Esophagus muscularis mucosa (tissue), 4 donors: ENCODE data around the gene AUTS2.

Experiments used
- CTCF ChIP-seq, 3 experiments: fragments of 200-600 bp in 2 of 3; fragments of 450-650 bp in 1 of 3; sonication (generic) in 2 of 3; IDR thresholded peaks; one replicate each; pipeline ENCODE4 v1.5.1; 2017 to 2019; ENCODE audit warnings: antibody characterized with exemption in 3 of 3, mild to moderate bottlenecking in 2 of 3, moderate library complexity in 1 of 3
- EP300 ChIP-seq: sonication (generic); formaldehyde crosslinking; IDR thresholded peaks from one replicate; pipeline ENCODE4 v1.6.1; 2017; ENCODE audit warnings: antibody characterized with exemption
- POLR2AphosphoS5 ChIP-seq, 2 donors: sonication (generic); formaldehyde crosslinking; IDR thresholded peaks; one replicate each; pipeline ENCODE4 v1.6.1; 2017; ENCODE audit warnings: antibody characterized with exemption in 2 of 2

GRCh38 chr7:69949122-69949521 lies 350.8 kb downstream of the AUTS2 start:
- no peak for TF ChIP-seq CTCF (IDR thresholded peaks at IDR 0.05)
- TF ChIP-seq EP300 = no peak
- no peak for TF ChIP-seq POLR2AphosphoS5 (IDR thresholded peaks at IDR 0.05)
